Activated CD4-positive, alpha-beta T cell treated with anti-CD3 and anti-CD28 coated beads, Interleukin-2, amount 50 U/mL, for 16 hours (primary cell): ENCODE data around the gene THRB.

Experiments
- DNase-seq: peaks from one replicate; pipeline ENCODE4 v3.0.0-alpha.2; 2020

The THRB gene

GRCh38 chr3:24342275-24342674 is 152.4 kb downstream of the THRB start:
- DNase-seq = no peak

GRCh38 chr3:24341668-24342067 is 153.0 kb downstream of the THRB start:
- DNase-seq = no peak

GRCh38 chr3:24340966-24341365 is 153.7 kb downstream of the THRB start:
- DNase-seq = no peak

- no peak for DNase-seq
These were observed 154.5 kb downstream of the THRB start for GRCh38 chr3:24340161-24340560.

GRCh38 chr3:24339266-24339825 is 155.3 kb downstream of the THRB start:
- DNase-seq = no peak

- DNase-seq = no peak
These were observed 156.1 kb downstream of the THRB start for GRCh38 chr3:24338409-24339130.

GRCh38 chr3:24336101-24336500 is 158.5 kb downstream of the THRB start:
- DNase-seq = no peak

GRCh38 chr3:24332092-24332491 is 162.6 kb downstream of the THRB start:
- DNase-seq = no peak

GRCh38 chr3:24323272-24323671 is 171.4 kb downstream of the THRB start:
- DNase-seq = no peak

GRCh38 chr3:24320601-24321000 is 174.0 kb downstream of the THRB start:
- no peak for DNase-seq

- DNase-seq = no peak
These were observed 175.9 kb downstream of the THRB start for GRCh38 chr3:24318677-24319287.

- no peak for DNase-seq
These were observed 177.7 kb downstream of the THRB start for GRCh38 chr3:24316887-24317383.

- no peak for DNase-seq
These were observed 178.7 kb downstream of the THRB start for GRCh38 chr3:24315971-24316370.

GRCh38 chr3:24315356-24315755 is 179.3 kb downstream of the THRB start:
- no peak for DNase-seq

GRCh38 chr3:24311881-24312280 is 182.8 kb downstream of the THRB start:
- no peak for DNase-seq

GRCh38 chr3:24310887-24311286 is 183.8 kb downstream of the THRB start:
- DNase-seq = no peak

GRCh38 chr3:24306518-24306917 is 188.1 kb downstream of the THRB start:
- DNase-seq = no peak

GRCh38 chr3:24305795-24306467 is 188.7 kb downstream of the THRB start:
- DNase-seq = no peak

- DNase-seq = no peak
These were observed 191.4 kb downstream of the THRB start for GRCh38 chr3:24303057-24303754.

GRCh38 chr3:24302396-24302795 is 192.3 kb downstream of the THRB start:
- DNase-seq = no peak

GRCh38 chr3:24300949-24301348 is 193.7 kb downstream of the THRB start:
- DNase-seq = no peak

- no peak for DNase-seq
These were observed 194.6 kb downstream of the THRB start for GRCh38 chr3:24299806-24300626.
